Measurements from ENCODE around the gene LZTS3.
"Not testable (repeated sequence)": the region's sequence is repeated elsewhere in the genome, so short reads cannot be mapped to it uniquely, and the experiment has no call there.

Gene LZTS3

DNA sequence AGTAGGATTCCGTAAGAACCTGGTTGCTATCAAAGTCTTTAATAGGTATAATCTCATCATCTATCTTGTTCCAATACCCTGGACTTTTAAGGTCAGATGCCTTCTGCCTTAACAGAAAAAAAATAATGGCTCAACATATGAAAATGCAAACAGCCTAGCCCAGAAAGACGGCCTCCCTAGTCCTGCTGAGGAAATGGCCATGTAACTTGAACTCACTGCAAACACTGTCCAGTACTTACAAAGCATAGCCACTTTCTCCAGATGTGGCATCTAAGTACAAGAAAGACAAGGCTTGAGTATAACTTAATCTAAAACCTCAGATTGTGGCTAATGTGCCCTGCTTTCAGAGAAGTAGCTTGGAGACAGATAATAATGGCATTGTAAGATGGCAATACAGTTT lies 40.2 kb downstream of the LZTS3 start:
- no peak for DNase-seq (ENCODE audit: low read depth)
- TF ChIP-seq, protein P1, sequence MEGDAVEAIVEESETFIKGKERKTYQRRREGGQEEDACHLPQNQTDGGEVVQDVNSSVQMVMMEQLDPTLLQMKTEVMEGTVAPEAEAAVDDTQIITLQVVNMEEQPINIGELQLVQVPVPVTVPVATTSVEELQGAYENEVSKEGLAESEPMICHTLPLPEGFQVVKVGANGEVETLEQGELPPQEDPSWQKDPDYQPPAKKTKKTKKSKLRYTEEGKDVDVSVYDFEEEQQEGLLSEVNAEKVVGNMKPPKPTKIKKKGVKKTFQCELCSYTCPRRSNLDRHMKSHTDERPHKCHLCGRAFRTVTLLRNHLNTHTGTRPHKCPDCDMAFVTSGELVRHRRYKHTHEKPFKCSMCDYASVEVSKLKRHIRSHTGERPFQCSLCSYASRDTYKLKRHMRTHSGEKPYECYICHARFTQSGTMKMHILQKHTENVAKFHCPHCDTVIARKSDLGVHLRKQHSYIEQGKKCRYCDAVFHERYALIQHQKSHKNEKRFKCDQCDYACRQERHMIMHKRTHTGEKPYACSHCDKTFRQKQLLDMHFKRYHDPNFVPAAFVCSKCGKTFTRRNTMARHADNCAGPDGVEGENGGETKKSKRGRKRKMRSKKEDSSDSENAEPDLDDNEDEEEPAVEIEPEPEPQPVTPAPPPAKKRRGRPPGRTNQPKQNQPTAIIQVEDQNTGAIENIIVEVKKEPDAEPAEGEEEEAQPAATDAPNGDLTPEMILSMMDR (IDR thresholded peaks at IDR 0.05; ENCODE audit: control insufficient read depth, insufficient read depth, low read depth, low read length, missing control alignments), result no peak
- H3K4me3 ChIP-seq (ENCODE audit: control insufficient read depth, low read depth, low read length), result no peak overlapping the region

DNA sequence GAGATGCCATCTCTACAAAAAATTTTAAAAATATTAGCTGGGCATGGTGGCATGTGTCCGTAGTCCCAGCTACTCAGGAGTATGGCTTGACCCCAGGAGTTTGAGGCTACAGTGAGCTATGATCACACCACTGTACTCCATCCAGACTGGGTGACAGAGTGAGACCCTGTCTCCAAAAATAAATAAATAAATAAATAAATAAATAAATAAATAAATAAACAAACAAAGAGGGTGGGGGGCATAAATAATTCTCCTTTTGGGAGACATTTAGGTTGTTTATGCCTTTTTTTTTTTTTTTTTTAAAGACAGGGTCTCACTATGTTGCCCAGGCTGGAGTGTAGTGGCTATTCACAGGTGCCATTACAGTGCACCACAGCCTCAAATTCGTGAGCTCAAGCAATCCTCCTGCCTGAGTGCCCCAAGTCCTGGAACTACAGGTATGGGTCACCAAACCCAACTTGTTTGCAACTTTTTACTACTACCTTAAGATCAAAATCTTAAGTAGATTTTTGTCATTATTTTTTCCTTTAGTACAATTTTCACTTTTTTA lies 43.2 kb downstream of the LZTS3 start:
- H3K4me3 ChIP-seq (ENCODE audit: control insufficient read depth, low read depth, low read length), result no peak overlapping the region
- TF ChIP-seq, protein P1 (IDR thresholded peaks at IDR 0.05; ENCODE audit: control insufficient read depth, insufficient read depth, low read depth, low read length, missing control alignments), result no peak
- DNase-seq (ENCODE audit: low read depth), result no peak

DNA sequence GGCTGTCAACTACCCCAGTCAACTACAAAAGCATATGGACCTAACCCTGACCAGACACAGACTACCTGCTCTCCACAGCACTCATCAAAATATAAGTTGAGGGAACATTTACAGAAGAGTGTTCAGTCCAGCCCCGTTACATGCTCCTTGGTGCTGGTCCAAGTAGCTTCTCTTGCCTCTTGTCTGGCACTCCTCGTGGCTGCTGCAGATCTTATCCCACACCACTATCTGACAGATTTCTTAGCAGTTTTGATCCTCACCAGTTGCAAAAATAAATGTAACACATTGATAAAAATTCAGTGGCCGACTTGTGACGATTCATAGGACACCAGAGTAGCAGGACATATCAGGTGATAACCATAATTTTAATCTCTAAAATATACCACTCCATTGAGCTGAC lies 44.3 kb downstream of the LZTS3 start:
- no peak overlapping the region for H3K4me3 ChIP-seq (ENCODE audit: control insufficient read depth, low read depth, low read length)
- no peak for DNase-seq (ENCODE audit: low read depth)
- TF ChIP-seq, protein P1 (IDR thresholded peaks at IDR 0.05; ENCODE audit: control insufficient read depth, insufficient read depth, low read depth, low read length, missing control alignments), result no peak

DNA sequence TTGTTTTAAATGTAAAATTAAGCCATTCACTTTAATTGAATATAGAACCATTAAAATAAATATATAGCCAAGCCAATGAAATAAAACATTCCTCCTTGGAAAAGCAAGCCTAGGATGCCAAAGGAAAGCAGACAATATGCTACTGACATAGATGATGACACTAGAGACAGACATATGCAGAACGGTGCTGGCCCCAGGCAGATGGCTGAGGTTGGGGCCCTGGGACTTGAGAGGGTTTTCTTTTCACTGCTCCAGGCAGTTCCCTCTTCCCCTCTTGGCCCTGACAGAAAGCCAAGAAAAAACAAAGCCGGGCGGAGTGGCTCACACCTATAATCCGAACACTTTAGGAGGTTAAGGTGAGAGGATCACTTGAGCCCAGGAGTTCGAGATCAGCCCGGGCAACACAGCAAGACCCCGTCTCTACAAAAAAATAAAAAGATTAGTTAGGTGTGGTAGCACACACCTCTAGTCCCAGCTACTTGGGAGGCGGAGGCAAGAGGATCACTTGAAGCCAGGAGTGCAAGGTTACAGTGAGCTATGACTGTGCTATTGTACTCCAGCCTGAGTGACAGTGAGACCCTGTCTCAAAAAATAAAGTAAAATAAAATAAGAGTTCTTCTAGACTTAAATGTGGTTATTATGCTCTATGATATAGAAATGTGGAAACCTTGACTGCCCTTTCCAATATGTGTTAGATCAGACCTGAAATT lies 44.9 kb downstream of the LZTS3 start:
- no peak overlapping the region for H3K4me3 ChIP-seq (ENCODE audit: control insufficient read depth, low read depth, low read length)
- TF ChIP-seq, protein P1 (IDR thresholded peaks at IDR 0.05; ENCODE audit: control insufficient read depth, insufficient read depth, low read depth, low read length, missing control alignments), result no peak
- DNase-seq (ENCODE audit: low read depth), result no peak

DNA sequence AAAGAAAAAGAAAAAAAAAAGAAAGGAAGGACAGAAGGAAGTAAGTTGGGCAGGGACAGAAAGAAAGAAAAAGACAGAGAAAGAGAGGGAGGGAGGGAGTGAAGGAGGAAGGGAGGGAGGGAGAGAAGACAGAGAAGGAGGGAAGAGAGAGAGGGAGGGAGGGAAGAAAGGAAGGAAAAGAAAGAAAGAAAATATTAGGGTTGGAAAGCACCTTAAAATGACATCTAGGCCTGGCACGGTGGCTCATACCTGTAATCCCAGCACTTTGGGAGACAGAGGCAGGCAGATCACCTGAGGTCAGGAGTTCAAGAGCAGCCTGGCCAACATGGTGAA lies 46.9 kb downstream of the LZTS3 start:
- no peak overlapping the region for H3K4me3 ChIP-seq (ENCODE audit: control insufficient read depth, low read depth, low read length)
- no peak for DNase-seq (ENCODE audit: low read depth)
- TF ChIP-seq, protein P1 (IDR thresholded peaks at IDR 0.05; ENCODE audit: control insufficient read depth, insufficient read depth, low read depth, low read length, missing control alignments), result no peak

DNA sequence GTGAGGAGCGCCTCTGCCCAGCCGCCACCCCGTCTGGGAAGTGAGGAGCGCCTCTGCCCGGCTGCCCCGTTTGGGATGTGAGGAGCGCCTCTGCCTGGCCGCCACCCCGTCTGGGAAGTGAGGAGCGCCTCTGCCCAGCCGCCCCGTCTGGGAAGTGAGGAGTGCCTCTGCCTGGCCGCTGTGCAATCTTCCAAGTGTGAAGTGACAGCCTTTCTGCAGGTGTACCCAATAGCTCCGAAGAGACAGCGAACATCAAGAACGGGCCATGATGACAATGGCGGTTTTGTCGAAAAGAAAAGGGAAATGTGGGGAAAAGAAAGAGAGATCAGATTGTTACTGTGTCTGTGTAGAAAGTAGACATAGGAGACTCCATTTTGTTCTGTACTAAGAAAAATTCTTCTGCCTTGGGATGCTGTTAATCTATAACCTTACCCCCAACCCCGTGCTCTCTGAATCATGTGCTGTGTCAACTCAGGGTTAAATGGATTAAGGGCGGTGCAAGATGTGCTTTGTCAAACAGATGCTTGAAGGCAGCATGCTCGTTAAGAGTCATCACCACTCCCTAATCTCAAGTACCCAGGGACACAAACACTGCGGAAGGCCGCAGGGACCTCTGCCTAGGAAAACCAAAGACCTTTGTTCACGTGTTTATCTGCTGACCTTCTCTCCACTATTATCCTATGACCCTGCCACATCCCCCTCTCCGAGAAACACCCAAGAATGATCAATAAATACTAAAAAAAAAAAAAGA lies 47.4 kb downstream of the LZTS3 start:
- not testable (repeated sequence) for DNase-seq (ENCODE audit: low read depth); H3K4me3 ChIP-seq (ENCODE audit: control insufficient read depth, low read depth, low read length)

DNA sequence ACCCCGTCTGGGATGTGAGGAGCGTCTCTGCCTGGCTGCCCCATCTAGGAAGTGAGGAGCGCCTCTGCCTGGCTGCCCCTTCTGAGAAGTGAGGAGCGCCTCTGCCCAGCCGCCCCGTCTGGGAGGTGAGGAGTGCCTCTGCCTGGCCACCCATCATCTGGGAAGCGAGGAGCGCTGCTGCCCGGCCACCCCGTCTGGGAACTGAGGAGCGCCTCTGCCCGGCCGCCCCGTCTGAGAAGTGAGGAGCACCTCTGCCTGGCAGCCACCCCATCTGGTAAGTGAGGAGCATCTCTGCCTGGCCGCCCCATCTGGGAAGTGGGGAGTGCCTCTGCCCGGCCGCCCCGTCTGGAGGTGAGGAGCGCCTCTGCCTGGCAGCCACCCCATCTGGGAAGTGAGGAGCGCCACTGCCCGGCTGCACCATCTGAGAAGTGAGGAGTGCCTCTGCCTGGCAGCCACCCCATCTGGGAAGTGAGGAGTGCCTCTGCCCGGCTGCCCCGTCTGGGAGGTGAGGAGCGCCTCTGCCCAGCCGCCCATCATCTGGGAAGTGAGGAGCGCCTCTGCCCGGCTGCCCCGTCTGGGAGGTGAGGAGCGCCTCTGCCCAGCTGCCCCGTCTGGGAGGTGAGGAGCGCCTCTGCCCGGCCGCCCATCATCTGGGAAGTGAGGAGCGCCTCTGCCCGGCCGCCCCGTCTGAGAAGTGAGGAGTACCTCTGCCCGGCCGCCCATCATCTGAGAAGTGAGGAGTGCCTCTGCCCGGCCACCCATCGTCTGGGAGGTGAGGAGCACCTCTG lies 48.4 kb downstream of the LZTS3 start:
- H3K4me3 ChIP-seq (ENCODE audit: control insufficient read depth, low read depth, low read length); DNase-seq (ENCODE audit: low read depth): not testable (repeated sequence)

DNA sequence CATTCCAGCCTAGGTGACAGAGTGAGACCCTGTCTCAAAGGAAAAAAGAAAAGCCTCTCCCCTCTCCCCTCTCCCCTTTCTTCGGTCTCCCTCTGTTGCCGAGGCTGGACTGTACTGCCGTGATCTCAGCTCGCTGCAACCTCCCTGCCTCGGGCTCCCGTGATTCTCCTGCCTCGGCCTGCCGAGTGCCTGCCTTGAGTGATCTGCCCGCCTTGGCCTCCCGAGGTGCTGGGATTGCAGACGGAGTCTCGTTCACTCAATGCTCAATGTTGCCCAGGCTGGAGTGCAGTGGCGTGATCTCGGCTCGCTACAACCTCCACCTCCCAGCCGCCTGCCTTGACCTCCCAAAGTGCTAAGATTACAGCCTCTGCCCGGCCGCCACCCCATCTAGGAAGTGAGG lies 49.2 kb downstream of the LZTS3 start:
- not testable (repeated sequence) for H3K4me3 ChIP-seq (ENCODE audit: control insufficient read depth, low read depth, low read length); DNase-seq (ENCODE audit: low read depth)

Measured in AG09309 (cell line).